Mammary epithelial cell (primary cell): ENCODE measurements around the gene EPG5.

ENCODE experiments used
- CTCF ChIP-seq, 2 donors: IDR thresholded peaks in 1 of 2; conservative IDR thresholded peaks in 1 of 2; 2 replicates each; pipeline ENCODE4 v1.5.1; 2011 to 2012; ENCODE audit warnings: inconsistent platforms in 2 of 2, low read length in 2 of 2, mild to moderate bottlenecking in 2 of 2, control low read depth in 1 of 2, low read depth in 1 of 2; ENCODE audit not compliant: insufficient read depth in 1 of 2; ENCODE audit errors: extremely low read depth in 1 of 2
- EZH2 ChIP-seq: IDR thresholded peaks from 2 replicates; pipeline ENCODE4 v1.6.1; 2012; ENCODE audit warnings: low read length, inconsistent platforms, borderline replicate concordance

- TF ChIP-seq CTCF (conservative IDR thresholded peaks at IDR 0.05 in 1 of 2, IDR thresholded peaks at IDR 0.05 in 1 of 2; ENCODE audit: extremely low read depth in 1 of 2, insufficient read depth in 1 of 2, low read depth in 1 of 2, low read length in 2 of 2) (no peak), EZH2 (no peak)
Observed at GRCh38 chr18:46002934-46003333, 35.8 kb upstream of the EPG5 start.
